GM23338 (cell line): ENCODE measurements around the gene REEP6.

Experiments used
- CREB1 ChIP-seq: fragments of 250-450 bp; sonication (Bioruptor Pico); IDR thresholded peaks from 2 replicates; pipeline ENCODE4 v1.5.0; 2020; ENCODE audit warnings: low read depth, mild to moderate bottlenecking, moderate library complexity
- CTCF ChIP-seq, 2 experiments: fragments of 200-600 bp in 1 of 2; sonication (generic) in 1 of 2; conservative IDR thresholded peaks; 2 replicates each; pipeline versions ENCODE4 v1.5.1 to v1.6.1; 2016 to 2017; ENCODE audit warnings: antibody characterized with exemption in 2 of 2, low read depth in 2 of 2, mild to moderate bottlenecking in 2 of 2, moderate library complexity in 1 of 2
- EZH2 ChIP-seq: fragments of 200-600 bp; sonication (generic); IDR thresholded peaks from one replicate; pipeline ENCODE4 v1.8.0; 2017; ENCODE audit warnings: antibody characterized with exemption, mild to moderate bottlenecking, low read depth; ENCODE audit not compliant: unreplicated experiment
- EZH2phosphoT487 ChIP-seq: fragments of 200-600 bp; sonication (generic); IDR thresholded peaks from one replicate; pipeline ENCODE4 v1.8.1; 2018; ENCODE audit warnings: antibody characterized with exemption; ENCODE audit not compliant: unreplicated experiment
- JUNB ChIP-seq: IDR thresholded peaks from one replicate; pipeline ENCODE4 v1.6.1; 2016; ENCODE audit warnings: antibody characterized with exemption; ENCODE audit not compliant: unreplicated experiment
- POLR2AphosphoS5 ChIP-seq: IDR thresholded peaks from 2 replicates; pipeline ENCODE4 v1.6.1; 2016; ENCODE audit warnings: antibody characterized with exemption, low read depth
- ZNF114 ChIP-seq: fragments of 250-450 bp; sonication (Bioruptor Pico); IDR thresholded peaks from 2 replicates; pipeline ENCODE4 v1.5.0; 2020; ENCODE audit warnings: mild to moderate bottlenecking, moderate library complexity
- TF ChIP-seq, protein P1 (sequence below): IDR thresholded peaks from one replicate; pipeline ENCODE4 v1.6.1; 2018; ENCODE audit warnings: antibody characterized with exemption; ENCODE audit not compliant: unreplicated experiment
- TF ChIP-seq, protein P2 (sequence below): IDR thresholded peaks from 2 replicates; pipeline ENCODE4 v1.6.1; 2016; ENCODE audit warnings: antibody characterized with exemption

DNA sequence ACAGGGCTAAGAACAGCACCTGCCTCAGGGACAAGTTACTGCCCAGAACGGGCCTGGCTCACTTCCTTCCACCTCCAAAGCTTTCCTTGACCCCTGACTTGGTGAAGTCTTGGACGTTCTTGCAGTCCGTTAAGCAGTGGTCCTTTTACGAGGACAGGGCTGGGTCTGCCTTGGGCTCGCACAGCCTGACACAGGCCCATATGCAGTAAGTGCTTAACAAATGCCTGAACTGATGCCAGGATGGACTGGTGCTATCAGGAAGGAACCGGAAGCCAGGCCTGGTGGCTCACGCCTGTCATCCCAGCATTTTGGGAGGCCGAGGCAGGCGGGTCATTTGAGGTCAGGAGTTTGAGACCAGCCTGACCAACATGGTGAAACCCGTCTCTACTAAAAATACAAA is 31.1 kb downstream of the REEP6 start:
- TF ChIP-seq EZH2 (no peak), CTCF (conservative IDR thresholded peaks at IDR 0.05; ENCODE audit: low read depth in 2 of 2) (no peak), POLR2AphosphoS5 (no peak), CREB1 (CRISPR knock-in tag) (no peak), ZNF114 (CRISPR knock-in tag) (no peak), EZH2phosphoT487 (no peak), JUNB (no peak)
- TF ChIP-seq, protein P1, sequence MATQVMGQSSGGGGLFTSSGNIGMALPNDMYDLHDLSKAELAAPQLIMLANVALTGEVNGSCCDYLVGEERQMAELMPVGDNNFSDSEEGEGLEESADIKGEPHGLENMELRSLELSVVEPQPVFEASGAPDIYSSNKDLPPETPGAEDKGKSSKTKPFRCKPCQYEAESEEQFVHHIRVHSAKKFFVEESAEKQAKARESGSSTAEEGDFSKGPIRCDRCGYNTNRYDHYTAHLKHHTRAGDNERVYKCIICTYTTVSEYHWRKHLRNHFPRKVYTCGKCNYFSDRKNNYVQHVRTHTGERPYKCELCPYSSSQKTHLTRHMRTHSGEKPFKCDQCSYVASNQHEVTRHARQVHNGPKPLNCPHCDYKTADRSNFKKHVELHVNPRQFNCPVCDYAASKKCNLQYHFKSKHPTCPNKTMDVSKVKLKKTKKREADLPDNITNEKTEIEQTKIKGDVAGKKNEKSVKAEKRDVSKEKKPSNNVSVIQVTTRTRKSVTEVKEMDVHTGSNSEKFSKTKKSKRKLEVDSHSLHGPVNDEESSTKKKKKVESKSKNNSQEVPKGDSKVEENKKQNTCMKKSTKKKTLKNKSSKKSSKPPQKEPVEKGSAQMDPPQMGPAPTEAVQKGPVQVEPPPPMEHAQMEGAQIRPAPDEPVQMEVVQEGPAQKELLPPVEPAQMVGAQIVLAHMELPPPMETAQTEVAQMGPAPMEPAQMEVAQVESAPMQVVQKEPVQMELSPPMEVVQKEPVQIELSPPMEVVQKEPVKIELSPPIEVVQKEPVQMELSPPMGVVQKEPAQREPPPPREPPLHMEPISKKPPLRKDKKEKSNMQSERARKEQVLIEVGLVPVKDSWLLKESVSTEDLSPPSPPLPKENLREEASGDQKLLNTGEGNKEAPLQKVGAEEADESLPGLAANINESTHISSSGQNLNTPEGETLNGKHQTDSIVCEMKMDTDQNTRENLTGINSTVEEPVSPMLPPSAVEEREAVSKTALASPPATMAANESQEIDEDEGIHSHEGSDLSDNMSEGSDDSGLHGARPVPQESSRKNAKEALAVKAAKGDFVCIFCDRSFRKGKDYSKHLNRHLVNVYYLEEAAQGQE = no peak
- TF ChIP-seq, protein P2, sequence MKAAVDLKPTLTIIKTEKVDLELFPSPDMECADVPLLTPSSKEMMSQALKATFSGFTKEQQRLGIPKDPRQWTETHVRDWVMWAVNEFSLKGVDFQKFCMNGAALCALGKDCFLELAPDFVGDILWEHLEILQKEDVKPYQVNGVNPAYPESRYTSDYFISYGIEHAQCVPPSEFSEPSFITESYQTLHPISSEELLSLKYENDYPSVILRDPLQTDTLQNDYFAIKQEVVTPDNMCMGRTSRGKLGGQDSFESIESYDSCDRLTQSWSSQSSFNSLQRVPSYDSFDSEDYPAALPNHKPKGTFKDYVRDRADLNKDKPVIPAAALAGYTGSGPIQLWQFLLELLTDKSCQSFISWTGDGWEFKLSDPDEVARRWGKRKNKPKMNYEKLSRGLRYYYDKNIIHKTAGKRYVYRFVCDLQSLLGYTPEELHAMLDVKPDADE = no peak
